HUES48 (cell line): ENCODE data around the gene NCAM1.

Experiments
- H3K27ac ChIP-seq: one replicate; pipeline ENCODE4 v1.7.0; 2013; ENCODE audit warnings: low read depth, low read length, inconsistent platforms
- H3K27me3 ChIP-seq: 2 replicates; pipeline ENCODE4 v1.6.1; 2013; ENCODE audit warnings: mild to moderate bottlenecking, low read length; ENCODE audit not compliant: control insufficient read depth, insufficient read depth
- H3K36me3 ChIP-seq: 2 replicates; pipeline ENCODE4 v1.6.1; 2013; ENCODE audit warnings: low read length; ENCODE audit not compliant: control insufficient read depth, insufficient read depth
- H3K4me1 ChIP-seq: 2 replicates; pipeline ENCODE4 v1.6.1; 2013; ENCODE audit warnings: mild to moderate bottlenecking, low read length; ENCODE audit not compliant: control insufficient read depth, insufficient read depth
- H3K4me3 ChIP-seq: 2 replicates; pipeline ENCODE4 v1.5.1; 2013; ENCODE audit warnings: mild to moderate bottlenecking, low read depth, low read length
- H3K9ac ChIP-seq: 2 replicates; pipeline ENCODE4 v1.6.1; 2013; ENCODE audit warnings: mild to moderate bottlenecking, low read depth, low read length, moderate library complexity
- H3K9me3 ChIP-seq: 2 replicates; pipeline ENCODE4 v1.6.1; 2013; ENCODE audit warnings: low read length; ENCODE audit not compliant: control insufficient read depth, insufficient read depth

The NCAM1 gene

DNA sequence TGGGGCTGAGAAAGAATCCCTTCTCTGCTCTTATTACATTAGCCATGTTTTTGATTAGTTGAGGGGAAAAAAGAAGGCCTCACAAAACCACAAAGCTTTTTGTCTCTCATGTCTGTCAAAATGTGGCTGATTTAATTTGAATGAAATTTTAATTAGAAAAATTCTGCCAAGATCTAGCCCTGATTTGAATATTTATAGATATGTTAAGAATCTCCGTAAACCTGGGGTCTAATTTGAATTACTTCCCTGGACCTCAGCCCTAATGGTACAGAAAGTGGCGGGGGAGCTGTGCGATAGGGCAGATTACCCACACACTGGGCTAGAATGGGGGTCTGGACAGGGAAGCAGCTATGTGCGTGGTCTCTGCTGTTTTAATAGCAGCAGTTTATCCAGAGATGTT, 211.9 kb downstream of the NCAM1 start:
- Histone ChIP-seq H3K4me3 (no peak overlapping the region), H3K27me3 (no peaks in the 10 kb centered on the region), H3K27ac (no peak overlapping the region), H3K9me3 (no peaks in the 10 kb centered on the region), H3K4me1 (no peaks in the 10 kb centered on the region), H3K9ac (no peak overlapping the region), H3K36me3 (no peaks in the 10 kb centered on the region)

DNA sequence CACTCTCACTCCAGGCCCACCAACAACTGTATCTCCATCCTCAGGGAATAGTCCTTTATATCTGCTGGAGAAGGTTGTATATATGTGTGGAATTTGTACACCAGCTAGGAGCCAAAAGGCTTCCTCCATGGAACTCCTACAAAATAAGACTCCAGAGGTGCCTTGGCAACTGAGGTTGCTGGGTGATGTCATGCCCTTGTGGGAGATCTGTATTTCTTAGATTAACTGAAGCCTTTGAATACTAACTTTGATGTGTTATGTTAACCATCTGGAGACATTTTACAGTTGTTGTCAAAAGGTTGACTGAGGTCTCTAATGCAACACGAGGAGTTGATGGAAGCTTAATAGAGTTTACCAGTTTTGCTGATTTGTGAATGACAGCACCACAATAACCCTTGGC, 213.7 kb downstream of the NCAM1 start:
- Histone ChIP-seq H3K27ac (no peak overlapping the region), H3K36me3 (no peaks in the 10 kb centered on the region), H3K27me3 (no peaks in the 10 kb centered on the region), H3K4me1 (peaks cover 5% of the 10 kb centered on the region), H3K9ac (no peak overlapping the region), H3K4me3 (no peak overlapping the region), H3K9me3 (no peaks in the 10 kb centered on the region)

DNA sequence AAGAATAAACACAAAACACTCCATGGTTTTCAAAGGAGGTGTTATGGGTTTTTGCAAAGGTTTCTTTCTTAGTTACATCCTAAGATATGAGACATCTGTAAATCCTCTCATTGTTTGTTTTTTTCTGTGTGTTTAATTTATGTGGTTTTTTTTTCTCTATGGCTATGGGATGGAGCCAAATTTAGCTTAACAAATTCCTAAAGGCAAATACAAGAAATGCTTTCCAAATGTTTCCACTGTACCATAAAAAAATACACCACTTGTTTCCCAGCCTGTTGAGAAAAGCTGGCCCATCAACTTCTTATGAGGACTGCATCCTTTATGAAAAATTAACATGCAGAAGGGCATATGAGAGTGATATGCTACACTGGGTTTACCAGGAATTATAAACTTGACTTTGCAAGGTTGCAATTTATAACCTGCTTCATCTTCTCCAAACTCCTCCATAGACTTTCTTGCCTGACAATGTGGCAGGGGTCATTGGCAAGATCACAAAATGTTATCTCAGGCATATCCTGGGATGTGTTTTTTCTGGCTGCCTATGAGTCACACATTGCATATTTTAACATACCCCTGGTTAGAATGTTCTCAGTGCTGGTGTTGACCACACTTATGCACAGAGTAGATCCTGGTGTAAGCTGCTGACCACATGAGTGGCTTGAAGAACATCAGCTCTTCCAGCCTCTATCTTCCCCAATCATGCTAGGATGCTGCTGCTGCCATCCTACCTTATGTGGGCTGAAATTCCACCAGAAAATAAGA, 215.6 kb downstream of the NCAM1 start:
- Histone ChIP-seq H3K36me3 (no peaks in the 10 kb centered on the region), H3K4me1 (peaks cover 5% of the 10 kb centered on the region), H3K27ac (no peak overlapping the region), H3K9ac (no peak overlapping the region), H3K4me3 (no peak overlapping the region), H3K27me3 (no peaks in the 10 kb centered on the region), H3K9me3 (no peaks in the 10 kb centered on the region)

DNA sequence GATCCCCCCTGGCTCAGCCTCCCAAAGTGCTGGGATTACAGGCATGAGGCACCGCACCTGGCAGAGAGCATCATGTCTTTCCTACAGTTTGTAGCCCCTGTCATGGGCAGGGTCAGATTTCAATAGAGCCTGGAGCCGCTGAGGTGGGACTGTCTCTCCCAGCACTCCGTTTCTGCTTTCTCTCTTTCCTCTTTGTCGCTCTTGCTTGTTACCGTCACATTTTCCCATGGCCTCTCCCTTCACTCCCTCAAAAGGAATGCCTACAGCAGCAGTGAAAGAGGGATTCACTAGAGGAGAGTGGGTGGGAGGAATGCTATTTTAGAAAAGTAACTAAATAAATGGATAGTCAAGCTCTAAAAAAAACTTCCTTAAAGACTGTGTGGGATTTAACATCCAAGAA, 216.5 kb downstream of the NCAM1 start:
- H3K9me3 ChIP-seq = no peaks in the 10 kb centered on the region
- peaks cover 5% of the 10 kb centered on the region for H3K4me1 ChIP-seq
- H3K27ac ChIP-seq = no peak overlapping the region
- no peaks in the 10 kb centered on the region for H3K36me3 ChIP-seq
- H3K4me3 ChIP-seq = no peak overlapping the region
- no peak overlapping the region for H3K9ac ChIP-seq
- H3K27me3 ChIP-seq = no peaks in the 10 kb centered on the region

DNA sequence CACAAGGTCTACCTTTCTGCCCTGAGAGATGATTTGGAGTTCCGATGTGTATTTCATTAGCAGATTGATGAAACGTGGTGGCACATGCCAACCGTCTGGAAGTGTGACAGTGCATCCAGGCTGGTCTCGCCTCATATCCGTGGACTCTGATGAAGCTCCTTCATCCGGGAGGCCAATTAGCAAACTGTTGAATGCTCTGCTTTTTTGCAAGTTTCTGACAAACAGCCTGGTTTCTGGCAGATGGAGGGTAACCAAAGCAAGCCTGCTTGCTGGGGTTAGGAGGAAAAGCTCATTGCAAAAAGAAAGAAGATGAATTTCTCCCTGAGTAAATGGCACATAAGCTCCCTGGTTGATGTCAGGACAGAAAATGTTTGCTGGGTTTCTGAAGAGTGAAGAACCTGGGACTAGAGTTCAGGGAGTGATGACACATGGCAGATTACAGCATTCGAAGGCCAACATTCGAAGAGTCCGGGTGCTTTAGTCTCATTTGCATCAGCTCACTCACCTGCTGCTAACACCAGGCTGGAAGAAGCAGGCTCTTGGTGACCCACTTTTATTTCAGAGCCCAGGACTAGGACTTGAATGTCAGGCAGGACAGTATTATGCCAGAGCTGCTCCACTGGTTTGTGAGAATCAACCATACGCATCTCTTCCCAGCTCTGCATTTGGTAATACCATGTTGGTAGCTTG, 217.3 kb downstream of the NCAM1 start:
- no peaks in the 10 kb centered on the region for H3K27me3 ChIP-seq
- H3K4me1 ChIP-seq = peaks cover 5% of the 10 kb centered on the region
- no peaks in the 10 kb centered on the region for H3K9me3 ChIP-seq
- H3K27ac ChIP-seq = no peak overlapping the region
- no peaks in the 10 kb centered on the region for H3K36me3 ChIP-seq
- no peak overlapping the region for H3K9ac ChIP-seq
- no peak overlapping the region for H3K4me3 ChIP-seq

DNA sequence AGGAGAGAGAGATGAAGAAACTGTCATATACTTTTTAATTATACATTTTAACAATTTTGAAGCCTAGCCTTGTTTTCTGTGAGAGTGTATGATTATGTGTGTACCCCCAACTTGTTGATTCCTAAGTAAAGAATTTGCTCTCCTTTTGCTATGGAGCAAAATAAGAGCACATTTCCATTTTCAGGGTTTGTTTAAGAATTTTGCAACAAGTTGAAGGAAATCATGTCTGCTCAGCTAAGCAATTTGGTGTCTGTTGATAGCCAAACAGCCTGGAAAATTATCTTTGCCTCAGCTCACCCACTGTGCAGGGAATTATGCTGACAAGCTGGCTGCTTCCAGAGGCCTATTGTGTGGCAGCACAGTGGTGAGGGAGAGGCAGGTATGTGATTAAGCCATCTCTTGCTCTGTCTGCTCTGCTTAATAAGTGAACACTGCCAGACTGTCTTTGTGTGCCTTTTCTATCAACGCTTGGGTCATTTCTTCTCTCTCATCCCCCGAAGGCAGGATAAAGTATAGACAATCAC, 218.0 kb downstream of the NCAM1 start:
- Histone ChIP-seq H3K4me1 (peaks cover 5% of the 10 kb centered on the region), H3K27me3 (no peaks in the 10 kb centered on the region), H3K27ac (no peak overlapping the region), H3K9me3 (no peaks in the 10 kb centered on the region), H3K9ac (no peak overlapping the region), H3K36me3 (no peaks in the 10 kb centered on the region), H3K4me3 (no peak overlapping the region)

DNA sequence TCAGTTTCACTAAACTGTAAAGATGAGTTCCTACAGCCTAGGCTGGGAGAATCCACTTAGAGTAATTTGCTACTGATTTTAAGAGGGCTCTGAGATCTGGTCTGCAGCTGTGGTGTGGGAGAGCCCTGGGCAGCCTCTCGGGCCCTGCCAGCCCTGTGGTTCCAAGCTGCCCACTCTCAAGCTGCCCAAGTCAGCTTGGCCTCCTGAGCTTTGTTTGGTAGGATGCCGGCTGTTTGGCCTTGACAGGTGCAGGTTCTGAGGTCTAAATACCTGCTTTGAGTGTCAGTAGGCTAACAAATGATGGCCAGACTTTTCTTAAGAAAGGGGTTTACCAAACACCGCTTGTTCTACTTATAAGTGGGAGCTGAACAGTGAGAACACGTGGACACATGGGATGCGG, 219.9 kb downstream of the NCAM1 start:
- no peak overlapping the region for H3K4me3 ChIP-seq

DNA sequence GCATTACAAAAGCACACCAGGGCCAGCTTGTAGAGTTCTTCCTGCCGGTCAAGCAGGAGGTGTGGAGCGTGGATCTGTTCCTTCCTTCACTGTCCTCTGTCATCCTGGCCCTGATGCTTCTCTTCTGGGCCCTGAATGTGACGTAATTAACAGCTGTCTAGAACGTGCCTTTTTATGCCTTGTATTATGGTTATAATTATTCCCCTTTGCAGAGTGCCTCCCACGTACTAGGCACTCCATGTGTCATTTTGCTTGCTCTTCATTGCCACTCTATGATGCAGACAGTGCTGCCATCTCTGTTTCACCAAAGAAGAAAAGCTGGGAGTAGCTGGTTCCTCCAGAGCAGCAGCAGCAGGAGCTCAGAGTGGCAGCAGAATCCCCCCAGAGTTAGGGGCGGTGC, 221.1 kb downstream of the NCAM1 start:
- Histone ChIP-seq H3K9ac (no peak overlapping the region), H3K36me3 (no peaks in the 10 kb centered on the region), H3K9me3 (no peaks in the 10 kb centered on the region), H3K27ac (no peak overlapping the region), H3K4me3 (no peak overlapping the region), H3K27me3 (no peaks in the 10 kb centered on the region), H3K4me1 (peaks cover 5% of the 10 kb centered on the region)

More for the DNA sequence above, 219.9 kb downstream of the NCAM1 start:
- H3K9me3 ChIP-seq = no peaks in the 10 kb centered on the region
- H3K9ac ChIP-seq = no peak overlapping the region
- H3K27me3 ChIP-seq = no peaks in the 10 kb centered on the region
- no peak overlapping the region for H3K27ac ChIP-seq
- H3K36me3 ChIP-seq = no peaks in the 10 kb centered on the region
- peaks cover 5% of the 10 kb centered on the region for H3K4me1 ChIP-seq

DNA sequence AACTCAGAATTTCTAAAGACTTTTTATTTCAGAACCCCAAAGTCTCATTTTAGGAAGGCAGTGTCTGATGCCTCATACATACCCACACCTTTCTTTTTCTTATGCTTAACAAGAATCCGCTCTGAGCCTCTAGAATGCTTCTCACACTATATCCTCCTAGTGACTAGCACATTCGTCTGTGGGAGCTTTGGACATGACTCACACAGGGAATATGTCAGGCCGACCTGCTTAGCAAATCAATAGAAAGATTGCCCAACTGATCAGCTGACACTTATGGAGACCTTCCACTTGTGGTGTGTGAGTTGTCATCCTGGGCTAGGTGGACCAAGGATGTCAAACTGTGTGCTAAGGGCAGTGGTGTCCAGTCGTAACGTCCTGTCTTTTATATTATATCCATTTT, 223.3 kb downstream of the NCAM1 start:
- H3K9me3 ChIP-seq = no peaks in the 10 kb centered on the region
- H3K4me3 ChIP-seq = no peak overlapping the region
- H3K27me3 ChIP-seq = no peaks in the 10 kb centered on the region
- peak overlapping the region; percentile 29 for H3K27ac ChIP-seq
- H3K36me3 ChIP-seq = no peaks in the 10 kb centered on the region
- peaks cover under 1% of the 10 kb centered on the region; the same call in 1 of the 2 replicates for H3K4me1 ChIP-seq
- H3K9ac ChIP-seq = no peak overlapping the region

DNA sequence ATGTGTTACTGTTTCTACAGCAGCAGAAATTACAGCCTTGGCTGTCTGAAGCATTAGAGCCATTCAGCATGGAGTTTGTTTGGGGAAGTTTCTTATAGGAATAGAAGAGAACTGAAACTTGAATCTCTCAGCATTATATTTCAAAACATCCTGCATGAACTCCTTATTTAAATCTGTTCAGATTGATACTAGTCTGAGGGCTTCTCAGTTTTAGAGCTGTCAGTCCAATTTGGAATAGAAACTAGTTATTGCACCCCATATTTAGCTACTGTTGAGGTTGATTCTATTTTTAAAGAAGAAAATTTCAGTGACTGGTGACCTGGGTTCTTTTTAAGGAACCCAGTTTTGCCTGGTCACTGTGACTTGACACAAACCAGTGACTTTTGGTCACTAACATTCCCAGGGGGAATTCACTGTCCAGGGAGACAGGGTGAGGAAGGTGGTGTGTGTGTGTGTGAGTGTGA, 227.2 kb downstream of the NCAM1 start:
- Histone ChIP-seq H3K9ac (no peak overlapping the region), H3K9me3 (no peaks in the 10 kb centered on the region), H3K36me3 (no peaks in the 10 kb centered on the region), H3K27ac (no peak overlapping the region), H3K4me1 (peaks cover 11% of the 10 kb centered on the region), H3K4me3 (no peak overlapping the region), H3K27me3 (no peaks in the 10 kb centered on the region)
